Activated CD4-positive, CD25-positive, alpha-beta regulatory T cell (primary cell): Measurements from ENCODE around the gene CYP2D6.
"Not testable (repeated sequence)": the region's sequence is repeated elsewhere in the genome, so short reads cannot be mapped to it uniquely, and the experiment has no call there.

Source experiments
- DNase-seq, 4 experiments: peaks; one replicate each; lab custom pipeline; 2025; lab: John Stamatoyannopoulos, UW

The CYP2D6 gene

GRCh38 chr22:42158456-42159132 is 28.0 kb upstream of the CYP2D6 start:
- DNase-seq = no peak

GRCh38 chr22:42156598-42156997 is 26.0 kb upstream of the CYP2D6 start:
- no peak for DNase-seq

- no peak for DNase-seq
These were observed 25.5 kb upstream of the CYP2D6 start for GRCh38 chr22:42156121-42156520.

GRCh38 chr22:42155053-42155543 is 24.5 kb upstream of the CYP2D6 start:
- DNase-seq = no peak

DNA sequence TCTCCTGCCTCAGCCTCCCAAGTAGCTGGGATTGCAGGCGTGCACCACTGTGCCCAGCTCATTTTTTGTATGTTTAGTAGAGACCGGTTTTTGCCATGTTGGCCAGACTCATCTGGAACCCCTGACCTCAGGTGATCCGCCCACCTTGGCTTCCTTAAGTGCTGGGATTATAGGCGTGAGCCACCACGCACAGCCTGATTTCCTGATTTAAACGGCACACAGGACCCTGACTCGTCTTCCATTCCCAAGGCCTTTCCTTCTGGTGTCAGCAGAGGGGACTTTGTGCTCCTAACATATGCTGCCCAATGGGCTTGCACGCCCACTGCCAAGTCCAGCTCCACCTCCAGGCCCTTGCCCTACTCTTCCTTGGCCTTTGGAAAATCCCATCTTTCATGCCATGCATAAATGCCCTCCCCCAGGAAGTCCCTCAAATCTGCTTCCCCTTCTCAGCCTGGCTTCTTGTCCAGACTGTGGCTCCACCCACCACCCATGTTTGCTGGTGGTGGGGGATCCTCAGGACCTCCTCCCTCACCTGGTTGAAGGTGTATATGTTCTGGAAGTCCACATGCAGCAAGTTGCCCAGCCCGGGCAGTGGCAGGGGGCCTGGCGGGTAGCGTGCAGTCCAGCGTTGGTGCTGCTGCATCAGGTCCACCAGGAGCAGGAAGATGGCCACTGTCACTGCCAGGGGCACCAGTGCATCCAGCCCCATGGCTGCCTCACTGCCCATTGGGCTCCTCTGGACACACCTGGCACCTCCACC is 23.9 kb upstream of the CYP2D6 start:
- DNase-seq = no peak

- no peak for DNase-seq
These were observed 22.2 kb upstream of the CYP2D6 start for GRCh38 chr22:42152661-42153270.

DNA sequence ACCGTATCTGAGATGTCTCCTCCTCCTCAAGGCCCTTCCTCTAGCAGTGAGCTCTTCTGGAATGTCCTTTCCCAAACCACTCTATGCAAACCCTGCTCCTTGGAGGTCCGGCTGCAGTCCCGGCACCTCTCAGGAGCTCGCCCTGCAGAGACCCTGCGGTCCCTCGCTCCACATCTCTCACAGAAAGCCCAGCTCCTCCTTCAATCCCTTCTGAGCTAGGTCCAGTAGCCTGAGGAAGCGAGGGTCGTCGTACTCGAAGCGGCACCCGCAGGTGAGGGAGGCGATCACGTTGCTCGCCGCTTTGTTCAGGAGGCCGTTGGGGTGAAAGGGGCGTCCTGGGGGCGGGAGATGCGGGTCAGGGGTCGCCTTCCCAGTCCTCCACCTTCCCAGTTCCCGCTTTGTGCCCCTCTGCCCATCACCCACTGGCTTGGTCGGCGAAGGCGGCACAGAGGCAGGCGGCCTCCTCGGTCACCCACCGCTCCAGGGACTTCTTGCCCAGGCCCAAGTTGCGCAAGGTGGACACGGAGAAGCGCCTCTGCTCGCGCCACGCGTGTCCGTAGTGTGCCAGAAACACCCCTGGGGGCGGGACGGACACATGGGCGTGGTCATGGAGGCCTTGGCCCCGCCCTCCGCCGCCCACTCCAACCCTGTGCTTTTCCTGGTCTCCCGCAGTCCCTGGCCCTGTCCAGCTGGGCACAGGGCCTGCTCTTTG is 21.5 kb upstream of the CYP2D6 start:
- no peak for DNase-seq

GRCh38 chr22:42150727-42151590 is 20.3 kb upstream of the CYP2D6 start:
- DNase-seq = no peak

- DNase-seq = not testable (repeated sequence)
These were observed 19.2 kb upstream of the CYP2D6 start for GRCh38 chr22:42149798-42150197.

- no peak for DNase-seq
These were observed 14.6 kb upstream of the CYP2D6 start for GRCh38 chr22:42145175-42145574.

GRCh38 chr22:42143859-42144822 is 13.5 kb upstream of the CYP2D6 start:
- DNase-seq = not testable (repeated sequence)

GRCh38 chr22:42142771-42143461 is 12.3 kb upstream of the CYP2D6 start:
- no peak for DNase-seq

GRCh38 chr22:42141307-42142057 is 10.9 kb upstream of the CYP2D6 start:
- DNase-seq = not testable (repeated sequence)

DNA sequence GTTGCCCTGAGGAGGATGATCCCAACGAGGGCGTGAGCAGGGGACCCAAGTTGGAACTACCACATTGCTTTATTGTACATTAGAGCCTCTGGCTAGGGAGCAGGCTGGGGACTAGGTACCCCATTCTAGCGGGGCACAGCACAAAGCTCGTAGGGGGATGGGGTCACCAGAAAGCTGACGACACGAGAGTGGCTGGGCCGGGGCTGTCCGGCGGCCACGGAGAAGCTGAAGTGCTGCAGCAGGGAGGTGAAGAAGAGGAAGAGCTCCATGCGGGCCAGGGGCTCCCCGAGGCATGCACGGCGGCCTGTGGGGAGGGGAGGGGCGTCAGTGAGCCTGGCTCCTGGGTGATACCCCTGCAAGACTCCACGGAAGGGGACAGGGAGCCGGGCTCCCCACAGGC is 9.5 kb upstream of the CYP2D6 start:
- not testable (repeated sequence) for DNase-seq

DNA sequence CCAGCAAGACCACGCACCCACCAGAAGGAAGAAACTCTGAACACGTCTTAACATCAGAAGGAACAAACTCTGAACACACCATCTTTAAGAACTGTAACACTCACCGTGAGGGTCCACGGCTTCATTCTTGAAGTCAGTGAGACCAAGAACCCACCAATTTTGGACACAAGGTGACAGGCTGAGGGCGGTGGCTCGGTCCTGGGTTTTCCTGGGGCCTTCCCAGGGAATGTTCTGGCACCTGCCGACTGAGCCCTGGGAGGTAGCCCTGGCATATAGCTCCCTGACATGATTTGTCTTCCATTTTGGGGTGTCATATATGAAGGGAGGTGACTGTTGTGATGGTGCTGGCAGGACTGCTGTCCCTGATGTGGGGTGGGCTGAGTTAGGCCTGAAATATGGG is 8.9 kb upstream of the CYP2D6 start:
- DNase-seq = not testable (repeated sequence)

DNA sequence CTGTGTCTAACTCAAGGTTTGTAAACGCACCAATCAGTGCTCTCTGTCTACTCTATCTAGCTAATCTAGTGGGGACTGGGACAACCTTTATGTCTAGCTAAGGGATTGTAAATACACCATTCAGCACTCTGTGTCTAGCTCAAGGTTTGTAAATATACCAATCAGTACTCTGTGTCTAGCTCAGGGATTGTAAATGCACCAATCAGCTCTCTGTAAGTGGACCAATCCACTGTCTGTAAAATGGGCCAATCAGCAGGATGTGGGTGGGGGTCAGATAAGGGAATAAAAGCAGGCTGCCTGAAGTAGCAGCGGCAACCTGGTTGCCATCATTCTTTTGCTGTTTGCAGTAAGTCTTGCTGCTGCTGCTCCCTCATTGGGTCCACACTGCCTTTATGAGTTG is 8.4 kb upstream of the CYP2D6 start:
- DNase-seq = no peak

- no peak for DNase-seq
These were observed 7.6 kb upstream of the CYP2D6 start for GRCh38 chr22:42138122-42138770.

GRCh38 chr22:42135688-42136087 is 5.1 kb upstream of the CYP2D6 start:
- not testable (repeated sequence) for DNase-seq
